HCT116 (cell line): ENCODE results near the gene ZBTB20.

Experiments
- CTCF ChIP-seq, 3 experiments: fragments of 200-600 bp in 1 of 3; sonication (generic) in 1 of 3; IDR thresholded peaks in 2 of 3; conservative IDR thresholded peaks in 1 of 3; 2 replicates each; pipeline ENCODE4 v1.5.1; 2012 to 2017; ENCODE audit warnings: low read depth in 2 of 3, low read length in 2 of 3, antibody characterized with exemption in 1 of 3, borderline replicate concordance in 1 of 3, control low read depth in 1 of 3, mild to moderate bottlenecking in 1 of 3, mixed read lengths in 1 of 3, mixed run types in 1 of 3, moderate library complexity in 1 of 3; ENCODE audit not compliant: insufficient read depth in 1 of 3
- POLR2A ChIP-seq: IDR thresholded peaks from 2 replicates; pipeline ENCODE4 v1.7.0; 2011; ENCODE audit warnings: borderline replicate concordance; ENCODE audit not compliant: insufficient read depth, insufficient read length; ENCODE audit errors: extremely low read depth
- POLR2AphosphoS5 ChIP-seq: IDR thresholded peaks from 2 replicates; pipeline ENCODE4 v1.6.1; 2011; ENCODE audit warnings: mild to moderate bottlenecking, low read depth, low read length, moderate library complexity
- REST ChIP-seq: IDR thresholded peaks from 2 replicates; pipeline ENCODE4 v1.6.1; 2012; ENCODE audit warnings: low read depth
- TCF7L2 ChIP-seq: IDR thresholded peaks from 2 replicates; pipeline ENCODE4 v1.7.0; 2011; ENCODE audit warnings: borderline replicate concordance, inconsistent platforms; ENCODE audit not compliant: insufficient read depth, insufficient read length; ENCODE audit errors: extremely low read depth

DNA sequence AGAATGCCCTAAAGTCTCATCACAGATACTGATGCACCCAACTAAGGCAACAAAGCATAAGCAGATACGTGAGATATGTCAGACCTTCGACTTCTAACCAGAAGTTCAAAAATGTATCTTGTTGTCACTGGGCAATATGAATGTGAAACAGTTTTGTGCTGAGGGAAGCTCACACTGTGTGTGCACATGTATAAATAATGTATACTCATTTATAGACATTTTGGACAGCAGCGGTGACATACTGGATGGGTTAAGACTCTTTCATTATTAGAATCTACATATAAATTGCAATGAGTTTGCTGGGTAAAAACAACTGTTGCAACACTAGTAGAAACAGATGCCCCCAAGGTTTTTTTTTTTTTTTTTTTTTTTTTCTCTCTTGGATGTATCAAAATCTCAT, 815.4 kb downstream of the ZBTB20 start:
- TF ChIP-seq REST = no peak
- no peak for TF ChIP-seq POLR2AphosphoS5
- TF ChIP-seq CTCF (IDR thresholded peaks at IDR 0.05 in 2 of 3, conservative IDR thresholded peaks at IDR 0.05 in 1 of 3; ENCODE audit: borderline replicate concordance in 1 of 3, insufficient read depth in 1 of 3, low read depth in 2 of 3, low read length in 2 of 3) = no peak
- no peak for TF ChIP-seq POLR2A
- no peak for TF ChIP-seq TCF7L2
